K562 (cell line): ENCODE results near the gene DHRS3. TPM values are rescaled to one million over a fixed set of nuclear protein-coding genes. Genes with fewer than 3 reads are reported as not detected.

Experiments
- BRF1 ChIP-seq: IDR thresholded peaks from 3 replicates; pipeline ENCODE4 v1.6.1; 2011; ENCODE audit warnings: borderline replicate concordance, mild to moderate bottlenecking; ENCODE audit not compliant: insufficient read length; ENCODE audit errors: extremely low read depth
- CBX3 ChIP-seq, 2 experiments: IDR thresholded peaks; 1 replicate in 1 of 2; 2 replicates in 1 of 2; pipeline ENCODE4 v1.6.1; 2012; ENCODE audit warnings: inconsistent platforms in 2 of 2, low read length in 2 of 2, borderline replicate concordance in 1 of 2, control low read depth in 1 of 2
- EP300 ChIP-seq: IDR thresholded peaks from 2 replicates; pipeline ENCODE4 v1.6.1; 2012; ENCODE audit warnings: low read length, improper control_type of control experiment
- GTF2E2 ChIP-seq: fragments of 200-800 bp; sonication (Bioruptor generic); IDR thresholded peaks from 2 replicates; pipeline ENCODE4 v1.6.1; 2016; ENCODE audit warnings: missing genetic modification characterization, missing compliant biosample characterization
- KDM1A ChIP-seq, 2 experiments: fragments of 450-650 bp; IDR thresholded peaks; 2 replicates each; pipeline ENCODE4 v1.6.1; 2016; ENCODE audit warnings: mild to moderate bottlenecking in 2 of 2
- KHSRP ChIP-seq: fragments of 450-650 bp; IDR thresholded peaks from 2 replicates; pipeline ENCODE4 v1.6.1; 2017
- LARP7 ChIP-seq: fragments of 450-650 bp; IDR thresholded peaks from 2 replicates; pipeline ENCODE4 v1.6.1; 2016
- MBD1 ChIP-seq: fragments of 250-450 bp; sonication (Bioruptor Pico); IDR thresholded peaks from 2 replicates; pipeline ENCODE4 v1.8.0; 2022; ENCODE audit warnings: inconsistent platforms
- MNT ChIP-seq, 2 experiments: fragments of 450-650 bp; conservative IDR thresholded peaks; 2 replicates each; pipeline ENCODE4 v1.6.1; 2017; ENCODE audit warnings: mild to moderate bottlenecking in 2 of 2, moderate library complexity in 2 of 2
- NFE2L1 ChIP-seq: fragments of 450-650 bp; IDR thresholded peaks from 2 replicates; pipeline ENCODE4 v1.6.1; 2016; ENCODE audit warnings: missing genetic modification characterization, low read depth, mild to moderate bottlenecking, missing compliant biosample characterization, moderate library complexity, borderline replicate concordance
- NR0B1 ChIP-seq: fragments of 450-650 bp; IDR thresholded peaks from one replicate; pipeline ENCODE4 v1.6.1; 2018; ENCODE audit warnings: mild to moderate bottlenecking, moderate library complexity; ENCODE audit not compliant: partially characterized antibody
- PURB ChIP-seq: sonication (generic); formaldehyde crosslinking; IDR thresholded peaks from 2 replicates; pipeline ENCODE4 v1.9.0; 2021; ENCODE audit warnings: low read depth, mild to moderate bottlenecking, missing genetic modification reagents
- RBBP5 ChIP-seq: fragments of 200-600 bp; sonication (generic); IDR thresholded peaks from 2 replicates; pipeline ENCODE4 v1.6.1; 2012; ENCODE audit warnings: borderline replicate concordance, mild to moderate bottlenecking, low read length, control low read depth, inconsistent platforms; ENCODE audit not compliant: insufficient read depth, poor library complexity, severe bottlenecking
- TCF7 ChIP-seq: sonication (generic); IDR thresholded peaks from 2 replicates; pipeline ENCODE4 v1.6.1; 2016; ENCODE audit warnings: antibody characterized with exemption, borderline replicate concordance
- TOE1 ChIP-seq, 2 experiments: fragments of 450-650 bp in 1 of 2; sonication (generic) in 1 of 2; formaldehyde crosslinking in 1 of 2; IDR thresholded peaks; 2 replicates each; pipeline versions ENCODE4 v1.7.1 to v1.8.0; 2016 to 2022; ENCODE audit warnings: borderline replicate concordance in 2 of 2, mild to moderate bottlenecking in 2 of 2, antibody characterized with exemption in 1 of 2, inconsistent platforms in 1 of 2, low read depth in 1 of 2, missing genetic modification reagents in 1 of 2, moderate library complexity in 1 of 2
- ZNF23 ChIP-seq: fragments of 250-450 bp; sonication (Bioruptor Pico); IDR thresholded peaks from 2 replicates; pipeline ENCODE4 v1.4.0; 2020; ENCODE audit warnings: mild to moderate bottlenecking
- ZNF354B ChIP-seq: fragments of 250-450 bp; sonication (Bioruptor Pico); IDR thresholded peaks from 2 replicates; pipeline ENCODE4 v1.4.0; 2020
- polyA plus RNA-seq, 8 experiments: library from polyadenylated mRNA; depleted of rRNA in 4 of 8; stranded (reverse) in 5 of 8; unstranded in 3 of 8; fragments of >200 nt; fragmentation: Nextera tagmentation in 2 of 8; fragmentation: Illumina TruSeq in 1 of 8; extraction: Ambion mirVana in 2 of 8; extraction: Trizol in 1 of 8; gene quantifications; 2 replicates each; pipeline versions ENCODE4 v1.2.1 to v1.2.3, GENCODE V29; 2011 to 2014; ENCODE audit warnings: inconsistent platforms in 1 of 8, missing spikeins in 1 of 8
- total RNA-seq, 7 experiments: library from RNA; depleted of rRNA in 6 of 7; stranded (reverse); fragments of >200 nt in 6 of 7; fragmentation: Illumina TruSeq in 2 of 7; extraction: Trizol in 2 of 7; gene quantifications; 2 replicates each; pipeline versions ENCODE4 v1.2.1 to v1.2.3, GENCODE V29; 2011 to 2021; ENCODE audit warnings: low replicate concordance in 1 of 7
- TF ChIP-seq, protein P1 (sequence below): fragments of 450-650 bp; IDR thresholded peaks from 2 replicates; pipeline ENCODE4 v1.6.1; 2018; ENCODE audit not compliant: partially characterized antibody

The DHRS3 gene
- total and polyA plus RNA-seq, 9 of the 15 experiments (the other 6 are each of a cell fraction or from before 2014, with no cell fraction given) = 21.0 to 116 (median 58.7) TPM

- TF ChIP-seq MNT (conservative IDR thresholded peaks at IDR 0.05) = no peak
- no peak for TF ChIP-seq RBBP5
- no peak for TF ChIP-seq NR0B1
- TF ChIP-seq MBD1 (CRISPR knock-in tag) = no peak
- peak; percentile 36; the same call in 1 of the 2 replicates for TF ChIP-seq TCF7
- TF ChIP-seq TOE1 (IDR thresholded peaks at IDR 0.05; ENCODE audit: borderline replicate concordance) = no peak
- TF ChIP-seq TOE1 (CRISPR knock-in tag; IDR thresholded peaks at IDR 0.05; ENCODE audit: borderline replicate concordance, low read depth) = no peak
- TF ChIP-seq LARP7 = no peak
- peak; percentile 31; the same call in 1 of the 2 replicates for TF ChIP-seq EP300
- TF ChIP-seq ZNF23 (CRISPR knock-in tag) = no peak
- no peak for TF ChIP-seq KDM1A (IDR thresholded peaks at IDR 0.05)
- no peak for TF ChIP-seq KHSRP
- TF ChIP-seq, protein P1, sequence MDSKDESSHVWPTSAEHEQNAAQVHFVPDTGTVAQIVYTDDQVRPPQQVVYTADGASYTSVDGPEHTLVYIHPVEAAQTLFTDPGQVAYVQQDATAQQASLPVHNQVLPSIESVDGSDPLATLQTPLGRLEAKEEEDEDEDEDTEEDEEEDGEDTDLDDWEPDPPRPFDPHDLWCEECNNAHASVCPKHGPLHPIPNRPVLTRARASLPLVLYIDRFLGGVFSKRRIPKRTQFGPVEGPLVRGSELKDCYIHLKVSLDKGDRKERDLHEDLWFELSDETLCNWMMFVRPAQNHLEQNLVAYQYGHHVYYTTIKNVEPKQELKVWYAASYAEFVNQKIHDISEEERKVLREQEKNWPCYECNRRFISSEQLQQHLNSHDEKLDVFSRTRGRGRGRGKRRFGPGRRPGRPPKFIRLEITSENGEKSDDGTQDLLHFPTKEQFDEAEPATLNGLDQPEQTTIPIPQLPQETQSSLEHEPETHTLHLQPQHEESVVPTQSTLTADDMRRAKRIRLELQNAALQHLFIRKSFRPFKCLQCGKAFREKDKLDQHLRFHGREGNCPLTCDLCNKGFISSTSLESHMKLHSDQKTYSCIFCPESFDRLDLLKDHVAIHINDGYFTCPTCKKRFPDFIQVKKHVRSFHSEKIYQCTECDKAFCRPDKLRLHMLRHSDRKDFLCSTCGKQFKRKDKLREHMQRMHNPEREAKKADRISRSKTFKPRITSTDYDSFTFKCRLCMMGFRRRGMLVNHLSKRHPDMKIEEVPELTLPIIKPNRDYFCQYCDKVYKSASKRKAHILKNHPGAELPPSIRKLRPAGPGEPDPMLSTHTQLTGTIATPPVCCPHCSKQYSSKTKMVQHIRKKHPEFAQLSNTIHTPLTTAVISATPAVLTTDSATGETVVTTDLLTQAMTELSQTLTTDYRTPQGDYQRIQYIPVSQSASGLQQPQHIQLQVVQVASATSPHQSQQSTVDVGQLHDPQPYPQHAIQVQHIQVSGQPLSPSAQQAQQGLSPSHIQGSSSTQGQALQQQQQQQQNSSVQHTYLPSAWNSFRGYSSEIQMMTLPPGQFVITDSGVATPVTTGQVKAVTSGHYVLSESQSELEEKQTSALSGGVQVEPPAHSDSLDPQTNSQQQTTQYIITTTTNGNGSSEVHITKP = no peak
- TF ChIP-seq BRF1 = no peak
- TF ChIP-seq CBX3 (IDR thresholded peaks at IDR 0.05; ENCODE audit: borderline replicate concordance in 1 of 2, low read length in 2 of 2) = no peak; a peak in 2 of 3 replicates
- TF ChIP-seq GTF2E2 (tag) = no peak
- TF ChIP-seq ZNF354B (CRISPR knock-in tag) = no peak
- TF ChIP-seq PURB (CRISPR knock-in tag) = no peak
- TF ChIP-seq NFE2L1 (tag) = no peak
Measured at GRCh38 chr1:12619792-12620487, 1.9 kb upstream of the DHRS3 start (continued).
